Fibroblast of lung (primary cell): ENCODE results near the gene PSMD13. TPM values are rescaled to one million over a fixed set of nuclear protein-coding genes. Genes with fewer than 3 reads are reported as not detected.
A peak's percentile ranks its signal among the peaks of the same experiment; 100 is the strongest.

Source experiments
- DNase-seq, 2 donors: peaks; one replicate each; pipeline versions ENCODE4 v3.0.0 to v3.0.0-alpha.2; 2010; ENCODE audit warnings: low read depth in 2 of 2
- H2AFZ ChIP-seq: 2 replicates; pipeline ENCODE4 v1.5.1; 2012; ENCODE audit warnings: low read length, control low read depth, inconsistent platforms
- H3K27ac ChIP-seq: 2 replicates; pipeline ENCODE4 v1.5.1; 2011; ENCODE audit warnings: low read length, control low read depth; ENCODE audit not compliant: insufficient read depth
- H3K27me3 ChIP-seq: 2 replicates; pipeline ENCODE4 v1.5.1; 2011; ENCODE audit warnings: mild to moderate bottlenecking, low read length; ENCODE audit not compliant: control insufficient read depth, insufficient read depth
- H3K36me3 ChIP-seq: 2 replicates; pipeline ENCODE4 v1.5.1; 2011; ENCODE audit warnings: low read length; ENCODE audit not compliant: control insufficient read depth, insufficient read depth
- H3K4me1 ChIP-seq: 2 replicates; pipeline ENCODE4 v1.5.1; 2011; ENCODE audit warnings: low read length; ENCODE audit not compliant: control insufficient read depth, insufficient read depth; ENCODE audit errors: extremely low read depth
- H3K4me2 ChIP-seq: 2 replicates; pipeline ENCODE4 v1.5.1; 2011; ENCODE audit warnings: low read length, control low read depth; ENCODE audit not compliant: insufficient read depth; ENCODE audit errors: extremely low read depth
- H3K4me3 ChIP-seq, 4 experiments: fragments of 200-600 bp in 1 of 4; sonication (generic) in 1 of 4; replicated peaks in 1 of 4; 2 replicates each; pipeline ENCODE4 v1.5.1; 2011 to 2016; ENCODE audit warnings: low read length in 4 of 4, low read depth in 3 of 4, mild to moderate bottlenecking in 3 of 4, control low read depth in 2 of 4, inconsistent platforms in 1 of 4, mixed read lengths in 1 of 4; ENCODE audit not compliant: insufficient read depth in 1 of 4; ENCODE audit errors: control extremely low read depth in 1 of 4
- H3K79me2 ChIP-seq: 2 replicates; pipeline ENCODE4 v1.5.1; 2012; ENCODE audit warnings: mild to moderate bottlenecking, low read length, inconsistent platforms; ENCODE audit not compliant: control insufficient read depth, insufficient read depth
- H3K9ac ChIP-seq: 2 replicates; pipeline ENCODE4 v1.5.1; 2011; ENCODE audit warnings: mild to moderate bottlenecking, low read length, control low read depth; ENCODE audit not compliant: insufficient read depth
- H3K9me3 ChIP-seq: 2 replicates; pipeline ENCODE4 v1.5.1; 2012; ENCODE audit warnings: low read depth, low read length; ENCODE audit not compliant: control insufficient read depth, insufficient read depth
- H4K20me1 ChIP-seq: 2 replicates; pipeline ENCODE4 v1.5.1; 2011; ENCODE audit warnings: low read length; ENCODE audit not compliant: control insufficient read depth, insufficient read depth; ENCODE audit errors: extremely low read depth
- CTCF ChIP-seq, 2 donors: IDR thresholded peaks in 1 of 2; conservative IDR thresholded peaks in 1 of 2; 1 replicate in 1 of 2; 2 replicates in 1 of 2; pipeline ENCODE4 v1.5.1; 2011 to 2012; ENCODE audit warnings: low read length in 2 of 2, control low read depth in 1 of 2, inconsistent platforms in 1 of 2, low read depth in 1 of 2, mild to moderate bottlenecking in 1 of 2
- EZH2 ChIP-seq: IDR thresholded peaks from 2 replicates; pipeline ENCODE4 v1.5.1; 2012; ENCODE audit warnings: low read length, control low read depth, mild to moderate bottlenecking; ENCODE audit errors: missing control alignments
- polyA plus RNA-seq, 2 donors: library from polyadenylated mRNA; depleted of rRNA in 1 of 2; stranded (reverse) in 1 of 2; unstranded in 1 of 2; fragments of >200 nt; gene quantifications; 2 replicates each; pipeline ENCODE4 v1.2.1, GENCODE V29; 2011 to 2012; ENCODE audit warnings: missing spikeins in 1 of 2
- total RNA-seq: library from RNA; depleted of rRNA; stranded (reverse); fragments of >200 nt; gene quantifications from 2 replicates; pipeline ENCODE4 v1.2.1, GENCODE V29; 2014

The PSMD13 gene
- total and polyA plus RNA-seq, 2 donors (not counting 1 experiment from before 2014, with no cell fraction given) = 106 to 147 TPM

GRCh38 chr11:287821-288477 lies 51.2 kb downstream of the PSMD13 start:
- Histone ChIP-seq H3K4me2 (peak overlapping the region; percentile 39), H3K36me3 (no peaks in the 10 kb centered on the region), H2AFZ (no peak overlapping the region), H4K20me1 (no peaks in the 10 kb centered on the region), H3K27ac (no peak overlapping the region), H3K79me2 (no peaks in the 10 kb centered on the region), H3K27me3 (peaks cover 5% of the 10 kb centered on the region), H3K4me3 (peak overlapping the region in 3 of 4 experiments; percentile 11 to 59 (median 40)), H3K9ac (no peak overlapping the region), H3K9me3 (no peaks in the 10 kb centered on the region), H3K4me1 (no peaks in the 10 kb centered on the region)
- TF ChIP-seq EZH2 = no peak
- TF ChIP-seq CTCF (conservative IDR thresholded peaks at IDR 0.05 in 1 of 2, IDR thresholded peaks at IDR 0.05 in 1 of 2; ENCODE audit: low read depth in 1 of 2, low read length in 2 of 2) = no peak
- no peak for DNase-seq

- Histone ChIP-seq H3K27ac (no peak within 1 kb of the TSS), H3K79me2 (no peaks in the 10 kb centered on the region), H4K20me1 (no peaks in the 10 kb centered on the region), H3K4me3 (peak within 1 kb of the TSS; percentile 11 to 59 (median 37)), H3K4me1 (no peaks in the 10 kb centered on the region), H3K36me3 (no peaks in the 10 kb centered on the region), H2AFZ (peak within 1 kb of the TSS; percentile 33), H3K4me2 (peak within 1 kb of the TSS; percentile 39), H3K9me3 (no peaks in the 10 kb centered on the region), H3K9ac (peak within 1 kb of the TSS; percentile 9), H3K27me3 (peaks cover 5% of the 10 kb centered on the region)
- TF ChIP-seq EZH2 (no peak), CTCF (conservative IDR thresholded peaks at IDR 0.05 in 1 of 2, IDR thresholded peaks at IDR 0.05 in 1 of 2; ENCODE audit: low read depth in 1 of 2, low read length in 2 of 2) (no peak)
- peak in 1 of 2 donors; percentile 8 for DNase-seq
These were observed 52.0 kb downstream of the PSMD13 start, which contains the start of gene PGGHG for GRCh38 chr11:288478-289397. PGGHG (plus strand) TSS chr11:289126; CDS start chr11:289817, 691 bp downstream.

- DNase-seq = no peak
- Histone ChIP-seq H3K4me3 (peak overlapping the region in 2 of 4 experiments; percentile 34 to 42), H3K27me3 (peaks cover 5% of the 10 kb centered on the region), H3K27ac (no peak overlapping the region), H3K4me2 (peak overlapping the region; percentile 35), H4K20me1 (no peaks in the 10 kb centered on the region), H3K79me2 (no peaks in the 10 kb centered on the region), H2AFZ (no peak overlapping the region), H3K36me3 (no peaks in the 10 kb centered on the region), H3K9me3 (no peaks in the 10 kb centered on the region), H3K9ac (no peak overlapping the region), H3K4me1 (no peaks in the 10 kb centered on the region)
- no peak for TF ChIP-seq CTCF (conservative IDR thresholded peaks at IDR 0.05 in 1 of 2, IDR thresholded peaks at IDR 0.05 in 1 of 2; ENCODE audit: low read depth in 1 of 2, low read length in 2 of 2)
- TF ChIP-seq EZH2 = no peak
These were observed 52.6 kb downstream of the PSMD13 start for GRCh38 chr11:289398-289711.
